H1 (cell line): ENCODE measurements around the gene TRAF5. TPM values are rescaled to one million over a fixed set of nuclear protein-coding genes. Genes with fewer than 3 reads are reported as not detected.
"Not testable (repeated sequence)": the region's sequence is repeated elsewhere in the genome, so short reads cannot be mapped to it uniquely, and the experiment has no call there.

Source experiments
- CTCF ChIA-PET: fragments of 300-600 bp; sonication (Branson Sonifier 250); formaldehyde crosslinking; loops from one replicate; lab custom pipeline; 2021; ENCODE audit not compliant: partially characterized antibody; lab: Charles Lee
- POLR2A ChIA-PET: fragments of 300-600 bp; sonication (Branson Sonifier 250); formaldehyde crosslinking; loops from one replicate; lab custom pipeline; 2021; ENCODE audit warnings: inconsistent platforms; ENCODE audit not compliant: partially characterized antibody; lab: Charles Lee
- DNase-seq, 2 experiments: peaks; one replicate each; pipeline versions ENCODE4 v3.0.0 to v3.0.0-alpha.2; 2010 to 2022; ENCODE audit warnings: low spot score in 2 of 2, low read depth in 1 of 2, mixed read lengths in 1 of 2
- FAIRE-seq: peaks from 2 replicates; lab custom pipeline; 2011; peaks lifted over from hg19 to GRCh38; lab: Jason Lieb, UNC
- H2AFZ ChIP-seq: 2 replicates; pipeline ENCODE4 v1.8.1; 2012; ENCODE audit warnings: low read length, inconsistent platforms
- H2AK5ac ChIP-seq: 2 replicates; pipeline ENCODE4 v1.6.1; 2013; ENCODE audit warnings: low read depth, low read length
- H2BK120ac ChIP-seq: replicated peaks from 2 replicates; pipeline ENCODE3; 2013; ENCODE audit warnings: low read depth, low read length, inconsistent platforms
- H2BK12ac ChIP-seq: 2 replicates; pipeline ENCODE4 v1.6.1; 2013; ENCODE audit warnings: low read depth, low read length
- H2BK15ac ChIP-seq: 2 replicates; pipeline ENCODE4 v1.6.1; 2013; ENCODE audit warnings: low read length
- H2BK20ac ChIP-seq: 2 replicates; pipeline ENCODE4 v1.6.1; 2013; ENCODE audit warnings: low read length
- H2BK5ac ChIP-seq: 2 replicates; pipeline ENCODE4 v1.6.1; 2013; ENCODE audit warnings: low read depth, low read length
- H3K14ac ChIP-seq: 2 replicates; pipeline ENCODE4 v1.6.1; 2013; ENCODE audit warnings: inconsistent platforms; ENCODE audit not compliant: insufficient read length
- H3K18ac ChIP-seq: 2 replicates; pipeline ENCODE4 v1.6.1; 2013; ENCODE audit warnings: low read length; ENCODE audit errors: extremely low read depth
- H3K23ac ChIP-seq: 2 replicates; pipeline ENCODE4 v1.6.1; 2013; ENCODE audit warnings: inconsistent platforms; ENCODE audit not compliant: insufficient read length
- H3K23me2 ChIP-seq: 2 replicates; pipeline ENCODE4 v1.6.1; 2013; ENCODE audit warnings: low read depth, low read length
- H3K27ac ChIP-seq: 2 replicates; pipeline ENCODE4 v1.6.1; 2011; ENCODE audit warnings: low read depth, low read length, inconsistent platforms
- H3K27me3 ChIP-seq, 4 experiments: replicated peaks in 1 of 4; 1 replicate in 1 of 4; 2 replicates in 3 of 4; pipeline versions ENCODE4 v1.6.1 to v1.8.1; 2011 to 2013; ENCODE audit warnings: low read length in 3 of 4, mild to moderate bottlenecking in 3 of 4, inconsistent platforms in 2 of 4, mixed read lengths in 2 of 4, moderate library complexity in 1 of 4; ENCODE audit not compliant: control insufficient read depth in 3 of 4, insufficient read depth in 3 of 4; ENCODE audit errors: extremely low read depth in 1 of 4
- H3K36me3 ChIP-seq, 4 experiments: 2 replicates each; pipeline versions ENCODE4 v1.6.1 to v1.8.1; 2011 to 2013; ENCODE audit warnings: mild to moderate bottlenecking in 4 of 4, low read length in 3 of 4, moderate library complexity in 2 of 4, control low read depth in 1 of 4, inconsistent platforms in 1 of 4; ENCODE audit not compliant: insufficient read depth in 4 of 4, control insufficient read depth in 2 of 4
- H3K4ac ChIP-seq: replicated peaks from 2 replicates; pipeline ENCODE3; 2013; ENCODE audit warnings: low read length, low read depth, mixed read lengths, inconsistent platforms; ENCODE audit not compliant: insufficient read length
- H3K4me1 ChIP-seq, 4 experiments: replicated peaks in 1 of 4; 1 replicate in 1 of 4; 2 replicates in 3 of 4; pipeline versions ENCODE4 v1.6.1 to v1.8.1; 2011 to 2013; ENCODE audit warnings: low read length in 3 of 4, inconsistent platforms in 2 of 4, mixed read lengths in 1 of 4; ENCODE audit not compliant: insufficient read depth in 4 of 4, control insufficient read depth in 3 of 4
- H3K4me2 ChIP-seq, 2 experiments: 2 replicates each; pipeline versions ENCODE4 v1.6.1 to v1.8.1; 2011 to 2013; ENCODE audit warnings: low read depth in 2 of 2, low read length in 2 of 2, control low read depth in 1 of 2, inconsistent platforms in 1 of 2, mild to moderate bottlenecking in 1 of 2; ENCODE audit not compliant: insufficient read depth in 1 of 2
- H3K4me3 ChIP-seq, 4 experiments: fragments of 200-600, 300-600 bp in 1 of 4; sonication (generic), shearing (Covaris generic), sonication (Bioruptor Twin) in 1 of 4; 2 replicates each; pipeline versions ENCODE4 v1.5.1 to v1.8.1; 2011 to 2016; ENCODE audit warnings: low read length in 4 of 4, low read depth in 3 of 4, control low read depth in 2 of 4, inconsistent platforms in 2 of 4, mild to moderate bottlenecking in 2 of 4, mixed read lengths in 1 of 4, moderate library complexity in 1 of 4; ENCODE audit not compliant: insufficient read depth in 2 of 4; ENCODE audit errors: extremely low read depth in 1 of 4
- H3K56ac ChIP-seq: replicated peaks from 2 replicates; pipeline ENCODE3; 2013; ENCODE audit warnings: low read depth, mild to moderate bottlenecking, mixed read lengths, low read length, inconsistent platforms; ENCODE audit not compliant: insufficient read length
- H3K79me1 ChIP-seq: 2 replicates; pipeline ENCODE4 v1.6.1; 2013; ENCODE audit warnings: low read depth, low read length, control low read depth
- H3K79me2 ChIP-seq, 2 experiments: 2 replicates each; pipeline versions ENCODE4 v1.6.1 to v1.8.1; 2012 to 2013; ENCODE audit warnings: low read length in 2 of 2, mild to moderate bottlenecking in 2 of 2, inconsistent platforms in 1 of 2; ENCODE audit not compliant: insufficient read depth in 2 of 2, control insufficient read depth in 1 of 2
- H3K9ac ChIP-seq, 4 experiments: replicated peaks in 1 of 4; 1 replicate in 1 of 4; 2 replicates in 3 of 4; pipeline versions ENCODE4 v1.6.1 to v1.8.1; 2011 to 2013; ENCODE audit warnings: low read depth in 3 of 4, low read length in 3 of 4, control low read depth in 2 of 4, mild to moderate bottlenecking in 2 of 4, moderate library complexity in 2 of 4, inconsistent platforms in 1 of 4; ENCODE audit errors: extremely low read depth in 1 of 4
- H3K9me3 ChIP-seq, 2 experiments: 2 replicates each; pipeline versions ENCODE4 v1.6.1 to v1.8.1; 2012 to 2013; ENCODE audit warnings: mild to moderate bottlenecking in 2 of 2, moderate library complexity in 2 of 2, control low read depth in 1 of 2, inconsistent platforms in 1 of 2, low read depth in 1 of 2, low read length in 1 of 2, mixed read lengths in 1 of 2; ENCODE audit not compliant: insufficient read depth in 2 of 2
- H4K20me1 ChIP-seq, 2 experiments: replicated peaks in 1 of 2; 2 replicates each; pipeline versions ENCODE3 to v1.8.1; 2011 to 2013; ENCODE audit warnings: inconsistent platforms in 2 of 2, low read length in 2 of 2, mild to moderate bottlenecking in 1 of 2; ENCODE audit not compliant: insufficient read depth in 2 of 2, control insufficient read depth in 1 of 2
- H4K5ac ChIP-seq: 2 replicates; pipeline ENCODE4 v1.6.1; 2013; ENCODE audit warnings: low read length, low read depth, mixed read lengths, inconsistent platforms; ENCODE audit not compliant: insufficient read length
- H4K8ac ChIP-seq: 2 replicates; pipeline ENCODE4 v1.8.0; 2013; ENCODE audit warnings: mild to moderate bottlenecking, moderate library complexity, low read length, inconsistent platforms; ENCODE audit not compliant: insufficient read depth; ENCODE audit errors: extremely low read depth
- H4K91ac ChIP-seq: replicated peaks from 2 replicates; pipeline ENCODE3; 2013; ENCODE audit warnings: low read length, mixed read lengths, inconsistent platforms; ENCODE audit not compliant: insufficient read length
- CEBPB ChIP-seq: IDR thresholded peaks from 2 replicates; pipeline ENCODE4 v1.6.1; 2012; ENCODE audit warnings: low read depth, low read length
- WGBS, 2 experiments: shearing (Covaris generic) in 1 of 2; methylation state at CpG; one replicate each; pipeline versions ENCODE4 v1.1.6 to v1.1.7; 2013 to 2015; ENCODE audit warnings: low lambda C conversion rate in 2 of 2, mixed read lengths in 2 of 2, inconsistent platforms in 1 of 2, low coverage in 1 of 2, missing lambda C conversion rate in 1 of 2; ENCODE audit not compliant: insufficient replicate concordance in 2 of 2, insufficient coverage in 1 of 2, insufficient read length in 1 of 2; ENCODE audit errors: extremely low coverage in 1 of 2, missing lambda C conversion rate in 1 of 2; 5-methylcytosine and 5-hydroxymethylcytosine counted together
- polyA plus RNA-seq, 7 experiments: library from polyadenylated mRNA; depleted of rRNA in 3 of 7; stranded (reverse) in 5 of 7; unstranded in 2 of 7; fragments of >200 nt in 5 of 7; fragments of 200-250 nt in 2 of 7; gene quantifications; 1 replicate in 5 of 7; 2 replicates in 1 of 7; 4 replicates in 1 of 7; pipeline versions ENCODE4 v1.2.1 to v1.2.3, GENCODE V29; 2011 to 2013; ENCODE audit warnings: missing spikeins in 2 of 7, mixed read lengths in 2 of 7
- total RNA-seq: library from RNA; stranded (reverse); fragmentation: NEBNext Ultra II Directional; extraction: Animal tissue kit (Norgen Biotek cat#: 25700); gene quantifications from 2 replicates; pipeline ENCODE4 v1.2.1, GENCODE V29; 2021

TRAF5 gene
- total and polyA plus RNA-seq, 2 of the 8 experiments (the other 6 are each of a cell fraction or from before 2014, with no cell fraction given): 13.0 to 17.1 TPM

- H4K5ac ChIP-seq, H2BK5ac ChIP-seq, DNase-seq, H3K56ac ChIP-seq, H3K23me2 ChIP-seq, H4K20me1 ChIP-seq, H3K79me1 ChIP-seq, H2AFZ ChIP-seq, CTCF ChIA-PET, H2AK5ac ChIP-seq, H3K4me1 ChIP-seq, H3K14ac ChIP-seq, H3K4me3 ChIP-seq, H3K9ac ChIP-seq, H3K27ac ChIP-seq, H2BK20ac ChIP-seq, H3K4me2 ChIP-seq, FAIRE-seq, H3K9me3 ChIP-seq, H3K18ac ChIP-seq, H2BK120ac ChIP-seq, H2BK12ac ChIP-seq, H3K23ac ChIP-seq, H3K79me2 ChIP-seq, H2BK15ac ChIP-seq, H3K4ac ChIP-seq, H3K36me3 ChIP-seq, H4K8ac ChIP-seq, H4K91ac ChIP-seq, H3K27me3 ChIP-seq: not testable (repeated sequence)
- POLR2A ChIA-PET: interaction anchor here (1.2 kb wide), 1 partner anchor 10 kb away, joined by 3 read pairs; no protein-coding TSS in a partner anchor
- 98% methylated on average over 7 of the region's 7 CpGs; no CpG with 5 or more reads in 1 of the 2 experiments for WGBS, 2 experiments
- TF ChIP-seq CEBPB: peak; percentile 88; the same call in 1 of the 2 replicates
Measured at GRCh38 chr1:211390829-211391228, 64.2 kb downstream of the TRAF5 start.
